Loucy (cell line): Measurements from ENCODE around the gene SORCS2.

Experiments used
- H2AFZ ChIP-seq: fragments of 200-600 bp; sonication (generic); 2 replicates; pipeline ENCODE4 v1.6.0; 2016; ENCODE audit warnings: antibody characterized with exemption, mild to moderate bottlenecking, low read length, moderate library complexity
- H3F3A ChIP-seq: fragments of 200-600 bp; 2 replicates; pipeline ENCODE4 v1.6.0; 2016; ENCODE audit warnings: antibody characterized with exemption, low read depth, mild to moderate bottlenecking
- H3K27me3 ChIP-seq: fragments of 200-600 bp; sonication (generic); 2 replicates; pipeline ENCODE4 v1.6.1; 2014; ENCODE audit warnings: low read length, mild to moderate bottlenecking; ENCODE audit not compliant: insufficient read depth, poor library complexity, severe bottlenecking
- H3K36me3 ChIP-seq: fragments of 200-600 bp; sonication (generic); 2 replicates; pipeline ENCODE4 v1.6.1; 2016; ENCODE audit warnings: low read length; ENCODE audit not compliant: insufficient read depth
- H3K4me1 ChIP-seq: fragments of 200-600 bp; sonication (generic); 2 replicates; pipeline ENCODE4 v1.5.1; 2014; ENCODE audit warnings: low read length, mild to moderate bottlenecking; ENCODE audit not compliant: insufficient read depth, poor library complexity, severe bottlenecking
- H3K4me2 ChIP-seq: fragments of 200-600 bp; sonication (generic); 2 replicates; pipeline ENCODE4 v1.6.0; 2014; ENCODE audit warnings: antibody characterized with exemption, low read length, low read depth, mild to moderate bottlenecking; ENCODE audit not compliant: poor library complexity, severe bottlenecking
- H3K4me3 ChIP-seq: fragments of 200-600 bp; sonication (generic); 2 replicates; pipeline ENCODE4 v1.5.1; 2014; ENCODE audit warnings: low read length, mild to moderate bottlenecking, mixed read lengths; ENCODE audit not compliant: poor library complexity, severe bottlenecking
- H3K79me2 ChIP-seq: fragments of 200-600 bp; sonication (generic); 2 replicates; pipeline ENCODE4 v1.6.1; 2014; ENCODE audit warnings: low read length; ENCODE audit not compliant: insufficient read depth
- H3K9ac ChIP-seq: fragments of 200-600 bp; sonication (generic); 2 replicates; pipeline ENCODE4 v1.6.0; 2014; ENCODE audit warnings: mild to moderate bottlenecking, low read depth, low read length, moderate library complexity; ENCODE audit not compliant: poor library complexity, severe bottlenecking
- H3K9me2 ChIP-seq: fragments of 200-600 bp; sonication (generic); replicated peaks from 2 replicates; pipeline ENCODE4 v1.6.1; 2016; ENCODE audit warnings: low read depth, low read length, mixed read lengths
- H3K9me3 ChIP-seq: fragments of 200-600 bp; sonication (generic); 2 replicates; pipeline ENCODE4 v1.6.1; 2014; ENCODE audit warnings: mild to moderate bottlenecking, antibody characterized with exemption, low read length, low read depth; ENCODE audit not compliant: insufficient read depth
- H4K20me1 ChIP-seq: fragments of 200-600 bp; sonication (generic); 2 replicates; pipeline ENCODE4 v1.6.0; 2014; ENCODE audit warnings: antibody characterized with exemption, low read length, mild to moderate bottlenecking; ENCODE audit not compliant: insufficient read depth, poor library complexity, severe bottlenecking
- CTCF ChIP-seq: fragments of 200-600 bp; sonication (generic); conservative IDR thresholded peaks from 2 replicates; pipeline ENCODE4 v1.5.1; 2014; ENCODE audit warnings: mild to moderate bottlenecking, antibody characterized with exemption, low read length
- EZH2phosphoT487 ChIP-seq: fragments of 200-600 bp; IDR thresholded peaks from 2 replicates; pipeline ENCODE4 v1.6.1; 2018; ENCODE audit warnings: antibody characterized with exemption, mild to moderate bottlenecking, moderate library complexity, borderline replicate concordance

SORCS2 gene

GRCh38 chr4:7705062-7705461, 512.7 kb downstream of the SORCS2 start:
- no peaks in the 10 kb centered on the region for H3F3A ChIP-seq
- H3K36me3 ChIP-seq, result no peaks in the 10 kb centered on the region
- no peaks in the 10 kb centered on the region for H4K20me1 ChIP-seq
- H3K4me3 ChIP-seq, result no peak overlapping the region
- H3K4me1 ChIP-seq, result no peaks in the 10 kb centered on the region
- no peaks in the 10 kb centered on the region for H3K27me3 ChIP-seq
- H3K9me2 ChIP-seq, result no peaks in the 10 kb centered on the region
- H3K79me2 ChIP-seq, result no peaks in the 10 kb centered on the region
- no peak overlapping the region for H3K4me2 ChIP-seq
- H3K9ac ChIP-seq, result no peak overlapping the region
- no peak for TF ChIP-seq CTCF
- no peak for TF ChIP-seq EZH2phosphoT487
- peaks cover 3% of the 10 kb centered on the region; the same call in 1 of the 2 replicates for H3K9me3 ChIP-seq
- no peak overlapping the region for H2AFZ ChIP-seq

GRCh38 chr4:7705593-7705992, 513.3 kb downstream of the SORCS2 start:
- no peaks in the 10 kb centered on the region for H3K9me3 ChIP-seq
- H3K4me1 ChIP-seq, result no peaks in the 10 kb centered on the region
- H3K9ac ChIP-seq, result no peak overlapping the region
- H3K9me2 ChIP-seq, result no peaks in the 10 kb centered on the region
- no peak for TF ChIP-seq CTCF
- TF ChIP-seq EZH2phosphoT487, result no peak
- H2AFZ ChIP-seq, result no peak overlapping the region
- no peak overlapping the region for H3K4me2 ChIP-seq
- H3K79me2 ChIP-seq, result no peaks in the 10 kb centered on the region
- H3K36me3 ChIP-seq, result no peaks in the 10 kb centered on the region
- no peaks in the 10 kb centered on the region for H3F3A ChIP-seq
- no peaks in the 10 kb centered on the region for H3K27me3 ChIP-seq
- H4K20me1 ChIP-seq, result no peaks in the 10 kb centered on the region
- no peak overlapping the region for H3K4me3 ChIP-seq

- Histone ChIP-seq H3K9ac (no peak overlapping the region), H4K20me1 (no peaks in the 10 kb centered on the region), H3K4me3 (no peak overlapping the region), H3K4me2 (no peak overlapping the region), H3F3A (no peaks in the 10 kb centered on the region), H3K27me3 (no peaks in the 10 kb centered on the region), H3K36me3 (no peaks in the 10 kb centered on the region), H3K9me2 (no peaks in the 10 kb centered on the region), H2AFZ (no peak overlapping the region), H3K9me3 (peaks cover 6% of the 10 kb centered on the region; the same call in 1 of the 2 replicates), H3K4me1 (no peaks in the 10 kb centered on the region), H3K79me2 (no peaks in the 10 kb centered on the region)
- TF ChIP-seq CTCF (no peak), EZH2phosphoT487 (no peak)
Observed at GRCh38 chr4:7708238-7708637, 515.9 kb downstream of the SORCS2 start.
